ENCODE measurements around the gene TRIM3.

DNA sequence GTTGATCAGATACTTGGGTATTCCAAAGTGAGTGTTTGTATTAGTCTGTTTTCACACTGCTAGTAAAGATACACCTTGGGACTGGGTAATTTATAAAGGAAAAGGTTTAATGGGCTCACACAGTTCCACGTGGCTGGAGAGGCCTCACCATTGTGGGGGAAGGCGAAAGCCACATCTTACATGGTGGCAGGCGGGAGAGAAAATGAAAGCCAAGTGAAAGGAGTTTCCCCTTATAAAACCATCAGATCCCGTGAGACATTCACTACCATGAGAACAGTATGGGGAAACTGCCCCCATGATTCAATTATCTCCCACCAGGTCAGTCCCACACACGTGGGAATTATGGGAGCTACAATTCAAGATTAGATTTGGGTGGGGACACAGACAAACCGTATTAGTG, 14.6 kb upstream of the TRIM3 start:
- TF ChIP-seq, protein P1, sequence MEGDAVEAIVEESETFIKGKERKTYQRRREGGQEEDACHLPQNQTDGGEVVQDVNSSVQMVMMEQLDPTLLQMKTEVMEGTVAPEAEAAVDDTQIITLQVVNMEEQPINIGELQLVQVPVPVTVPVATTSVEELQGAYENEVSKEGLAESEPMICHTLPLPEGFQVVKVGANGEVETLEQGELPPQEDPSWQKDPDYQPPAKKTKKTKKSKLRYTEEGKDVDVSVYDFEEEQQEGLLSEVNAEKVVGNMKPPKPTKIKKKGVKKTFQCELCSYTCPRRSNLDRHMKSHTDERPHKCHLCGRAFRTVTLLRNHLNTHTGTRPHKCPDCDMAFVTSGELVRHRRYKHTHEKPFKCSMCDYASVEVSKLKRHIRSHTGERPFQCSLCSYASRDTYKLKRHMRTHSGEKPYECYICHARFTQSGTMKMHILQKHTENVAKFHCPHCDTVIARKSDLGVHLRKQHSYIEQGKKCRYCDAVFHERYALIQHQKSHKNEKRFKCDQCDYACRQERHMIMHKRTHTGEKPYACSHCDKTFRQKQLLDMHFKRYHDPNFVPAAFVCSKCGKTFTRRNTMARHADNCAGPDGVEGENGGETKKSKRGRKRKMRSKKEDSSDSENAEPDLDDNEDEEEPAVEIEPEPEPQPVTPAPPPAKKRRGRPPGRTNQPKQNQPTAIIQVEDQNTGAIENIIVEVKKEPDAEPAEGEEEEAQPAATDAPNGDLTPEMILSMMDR (conservative IDR thresholded peaks at IDR 0.05 in 1 of 2, IDR thresholded peaks at IDR 0.05 in 1 of 2; ENCODE audit: extremely low read depth in 1 of 2, insufficient read depth in 1 of 2, low read depth in 1 of 2, low read length in 2 of 2), result no peak
- TF ChIP-seq EZH2 (IDR thresholded peaks at IDR 0.05; ENCODE audit: borderline replicate concordance, low read length), result no peak
